ENCODE data around the gene NTM.
"Not testable (repeated sequence)": the region's sequence is repeated elsewhere in the genome, so short reads cannot be mapped to it uniquely, and the experiment has no call there.

DNA sequence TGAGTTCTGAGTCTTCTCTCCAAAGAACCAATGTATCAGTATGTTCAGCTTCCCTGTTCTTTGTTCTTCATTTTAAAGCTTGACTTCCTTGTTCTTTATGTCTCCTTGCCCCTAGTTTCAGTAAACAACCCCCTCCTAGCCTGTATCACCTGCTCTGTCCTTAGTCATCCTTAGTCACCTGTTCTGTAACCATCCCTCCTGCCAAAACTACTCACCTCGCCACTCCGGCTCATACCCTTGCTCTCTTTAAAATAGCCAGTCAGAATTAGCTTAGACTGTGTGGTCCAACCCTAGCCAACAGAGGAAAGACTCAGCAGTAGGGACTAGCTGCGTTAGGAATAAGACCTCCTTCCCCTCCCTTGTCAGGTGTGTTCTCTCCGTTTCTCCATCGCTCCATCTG, 127.3 kb downstream of the NTM start:
- TF ChIP-seq, protein P1, sequence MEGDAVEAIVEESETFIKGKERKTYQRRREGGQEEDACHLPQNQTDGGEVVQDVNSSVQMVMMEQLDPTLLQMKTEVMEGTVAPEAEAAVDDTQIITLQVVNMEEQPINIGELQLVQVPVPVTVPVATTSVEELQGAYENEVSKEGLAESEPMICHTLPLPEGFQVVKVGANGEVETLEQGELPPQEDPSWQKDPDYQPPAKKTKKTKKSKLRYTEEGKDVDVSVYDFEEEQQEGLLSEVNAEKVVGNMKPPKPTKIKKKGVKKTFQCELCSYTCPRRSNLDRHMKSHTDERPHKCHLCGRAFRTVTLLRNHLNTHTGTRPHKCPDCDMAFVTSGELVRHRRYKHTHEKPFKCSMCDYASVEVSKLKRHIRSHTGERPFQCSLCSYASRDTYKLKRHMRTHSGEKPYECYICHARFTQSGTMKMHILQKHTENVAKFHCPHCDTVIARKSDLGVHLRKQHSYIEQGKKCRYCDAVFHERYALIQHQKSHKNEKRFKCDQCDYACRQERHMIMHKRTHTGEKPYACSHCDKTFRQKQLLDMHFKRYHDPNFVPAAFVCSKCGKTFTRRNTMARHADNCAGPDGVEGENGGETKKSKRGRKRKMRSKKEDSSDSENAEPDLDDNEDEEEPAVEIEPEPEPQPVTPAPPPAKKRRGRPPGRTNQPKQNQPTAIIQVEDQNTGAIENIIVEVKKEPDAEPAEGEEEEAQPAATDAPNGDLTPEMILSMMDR (IDR thresholded peaks at IDR 0.05; ENCODE audit: low read length) = not testable (repeated sequence)
- TF ChIP-seq EZH2 (IDR thresholded peaks at IDR 0.05; ENCODE audit: borderline replicate concordance, low read length) = not testable (repeated sequence)

Measured in OCI-LY1 (cell line).